GM23248 (cell line): ENCODE results near the gene NUP133.

Experiments used
- EZH2 ChIP-seq: fragments of 200-600 bp; sonication (generic); IDR thresholded peaks from 2 replicates; pipeline ENCODE4 v1.6.1; 2018; ENCODE audit warnings: antibody characterized with exemption, mild to moderate bottlenecking; ENCODE audit not compliant: insufficient read depth, poor library complexity, severe bottlenecking
- EZH2phosphoT487 ChIP-seq: fragments of 200-600 bp; sonication (generic); IDR thresholded peaks from 2 replicates; pipeline ENCODE4 v1.6.1; 2018; ENCODE audit warnings: antibody characterized with exemption, moderate library complexity, mild to moderate bottlenecking, low read depth; ENCODE audit not compliant: insufficient read depth

- no peak for TF ChIP-seq EZH2
- TF ChIP-seq EZH2phosphoT487, result no peak
These were observed 80.6 kb downstream of the NUP133 start for GRCh38 chr1:229427572-229427971.
